B cell (primary cell): Measurements from ENCODE around the gene ATXN7L3B. TPM values are rescaled to one million over a fixed set of nuclear protein-coding genes. Genes with fewer than 3 reads are reported as not detected.

Source experiments
- ATAC-seq: fragments of 200-7000 bp; cut with Tn5 transposase; one replicate; pipeline ENCODE4 v1.10.0; 2021; ENCODE audit warnings: low read depth, mild to moderate bottlenecking, moderate number of reproducible peaks, moderate library complexity
- CTCF ChIA-PET: fragments of 350-600 bp; sonication (Branson Sonifier 250); formaldehyde crosslinking; loops from one replicate; lab custom pipeline; 2021; ENCODE audit warnings: antibody characterized with exemption, inconsistent platforms; lab: Charles Lee
- POLR2A ChIA-PET: fragments of 350-600 bp; sonication (Branson Sonifier 250); formaldehyde crosslinking; loops from one replicate; lab custom pipeline; 2021; ENCODE audit warnings: antibody characterized with exemption; lab: Charles Lee
- DNase-seq: peaks from one replicate; pipeline ENCODE4 v3.0.0; 2013
- H2AFZ ChIP-seq: 2 replicates; pipeline ENCODE4 v1.6.1; 2012; ENCODE audit warnings: mild to moderate bottlenecking, low read depth, low read length; ENCODE audit not compliant: insufficient read depth, poor library complexity, severe bottlenecking
- H3K27ac ChIP-seq, 2 donors: 1 replicate in 1 of 2; 2 replicates in 1 of 2; pipeline ENCODE4 v1.5.1; 2012 to 2013; ENCODE audit warnings: low read length in 2 of 2, mild to moderate bottlenecking in 2 of 2, moderate library complexity in 1 of 2
- H3K27me3 ChIP-seq, 4 experiments: fragments of 200-600 bp in 1 of 4; sonication (generic) in 1 of 4; replicated peaks in 1 of 4; 1 replicate in 2 of 4; 2 replicates in 2 of 4; pipeline versions ENCODE4 v1.6.1 to v1.7.0; 2013 to 2016; ENCODE audit warnings: low read length in 3 of 4, mild to moderate bottlenecking in 2 of 4, mixed read lengths in 1 of 4, moderate library complexity in 1 of 4; ENCODE audit not compliant: insufficient read depth in 4 of 4, control insufficient read depth in 3 of 4; ENCODE audit errors: control extremely low read depth in 1 of 4
- H3K36me3 ChIP-seq, 2 experiments: replicated peaks in 1 of 2; 1 replicate in 1 of 2; 2 replicates in 1 of 2; pipeline versions ENCODE4 v1.6.1 to v1.7.1; 2013; ENCODE audit warnings: low read length in 1 of 2; ENCODE audit not compliant: insufficient read depth in 2 of 2, control insufficient read depth in 1 of 2; ENCODE audit errors: control extremely low read depth in 1 of 2, extremely low read depth in 1 of 2
- H3K4me1 ChIP-seq, 2 donors: fragments of 200-600 bp in 1 of 2; sonication (generic) in 1 of 2; 1 replicate in 1 of 2; 2 replicates in 1 of 2; pipeline versions ENCODE4 v1.5.1 to v1.6.1; 2013 to 2017; ENCODE audit warnings: low read length in 2 of 2; ENCODE audit not compliant: control insufficient read depth in 2 of 2, insufficient read depth in 2 of 2
- H3K4me2 ChIP-seq: replicated peaks from 2 replicates; pipeline ENCODE3; 2012; ENCODE audit warnings: mild to moderate bottlenecking, low read depth, low read length; ENCODE audit not compliant: poor library complexity, severe bottlenecking
- H3K4me3 ChIP-seq, 5 experiments: fragments of 200-600 bp in 1 of 5; sonication (generic) in 1 of 5; 1 replicate in 3 of 5; 2 replicates in 2 of 5; pipeline versions ENCODE4 v1.5.1 to v1.7.0; 2011 to 2016; ENCODE audit warnings: low read length in 4 of 5, mild to moderate bottlenecking in 4 of 5, low read depth in 2 of 5, control low read depth in 1 of 5, moderate library complexity in 1 of 5; ENCODE audit not compliant: insufficient read depth in 1 of 5; ENCODE audit errors: control extremely low read depth in 1 of 5, extremely low read depth in 1 of 5
- H3K79me2 ChIP-seq: fragments of 200-600 bp; sonication (generic); one replicate; pipeline ENCODE4 v1.6.0; 2016; ENCODE audit warnings: low read length; ENCODE audit not compliant: control insufficient read depth, insufficient read depth
- H3K9ac ChIP-seq: fragments of 200-600 bp; sonication (generic); 2 replicates; pipeline ENCODE4 v1.6.1; 2017; ENCODE audit warnings: mild to moderate bottlenecking, low read length, moderate library complexity
- H3K9me3 ChIP-seq, 3 donors: one replicate each; pipeline versions ENCODE4 v1.6.1 to v1.7.1; 2013; ENCODE audit warnings: low read length in 2 of 3; ENCODE audit not compliant: control insufficient read depth in 2 of 3, insufficient read depth in 1 of 3; ENCODE audit errors: control extremely low read depth in 1 of 3
- H4K20me1 ChIP-seq: 2 replicates; pipeline ENCODE4 v1.6.0; 2012; ENCODE audit warnings: mild to moderate bottlenecking, low read length; ENCODE audit not compliant: insufficient read depth, control insufficient read depth, poor library complexity, severe bottlenecking
- H3K27ac Mint-ChIP-seq: one replicate; pipeline ENCODE4 v1.8.0; 2021; ENCODE audit warnings: mixed read lengths
- H3K27me3 Mint-ChIP-seq: one replicate; pipeline ENCODE4 v1.8.0; 2021; ENCODE audit warnings: mixed read lengths
- H3K4me1 Mint-ChIP-seq: one replicate; pipeline ENCODE4 v1.8.0; 2021; ENCODE audit warnings: mixed read lengths
- H3K4me3 Mint-ChIP-seq: one replicate; pipeline ENCODE4 v1.8.0; 2021; ENCODE audit warnings: mixed read lengths
- H3K9me3 Mint-ChIP-seq: one replicate; pipeline ENCODE4 v1.8.0; 2022; ENCODE audit warnings: mixed read lengths; ENCODE audit not compliant: insufficient read depth
- CTCF ChIP-seq: fragments of 200-600 bp; IDR thresholded peaks from one replicate; pipeline ENCODE4 v1.8.0; 2022; ENCODE audit warnings: antibody characterized with exemption, mild to moderate bottlenecking
- EZH2 ChIP-seq: IDR thresholded peaks from 2 replicates; pipeline ENCODE4 v1.6.1; 2012; ENCODE audit warnings: borderline replicate concordance, low read depth, mild to moderate bottlenecking, moderate library complexity, low read length; ENCODE audit not compliant: insufficient read depth, poor library complexity, severe bottlenecking
- WGBS: methylation state at CpG from one replicate; pipeline ENCODE4 v1.1.5; 2013; ENCODE audit warnings: missing lambda C conversion rate; ENCODE audit not compliant: insufficient coverage; 5-methylcytosine and 5-hydroxymethylcytosine counted together
- intact Hi-C: fragments of 100-400 bp; cut with micrococcal nuclease; formaldehyde crosslinking; loops from one replicate; pipeline ENCODE4 v1.10.0; 2022
- polyA plus RNA-seq: library from polyadenylated mRNA; depleted of rRNA; stranded (reverse); fragments of >200 nt; gene quantifications from 2 replicates; pipeline ENCODE4 v1.2.3, GENCODE V29; 2012
- total RNA-seq, 2 donors: library from RNA; stranded (reverse); fragments of 120-200 nt in 1 of 2; gene quantifications; 1 replicate in 1 of 2; 2 replicates in 1 of 2; pipeline versions ENCODE4 v1.2.3 to v1.2.4, GENCODE V29; 2013 to 2022

The ATXN7L3B gene
- total and polyA plus RNA-seq, 2 donors (not counting 1 experiment from before 2014, with no cell fraction given), result 15.0 to 38.6 TPM

DNA sequence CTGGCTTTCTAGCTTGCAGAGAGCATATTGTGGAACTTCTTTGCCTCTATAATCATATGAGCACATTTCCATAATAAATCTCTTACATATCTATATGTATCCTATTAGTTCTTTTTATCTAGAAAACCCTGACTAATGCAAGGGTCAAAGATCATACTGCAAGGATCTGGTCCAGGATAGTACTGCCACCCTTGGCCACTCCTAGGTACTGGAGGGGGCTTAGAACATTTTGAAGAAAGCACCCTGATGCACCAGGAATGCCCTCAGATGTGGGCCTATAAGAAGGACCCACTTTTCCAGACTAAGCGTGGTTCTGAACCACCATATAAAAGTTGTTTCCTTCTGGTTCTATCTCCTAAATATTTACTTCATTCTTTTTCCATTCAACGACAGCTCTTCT lies 14.6 kb downstream of the ATXN7L3B start:
- Histone ChIP-seq H4K20me1 (no peaks in the 10 kb centered on the region), H3K36me3 (no peaks in the 10 kb centered on the region), H3K4me3 (no peak overlapping the region), H3K79me2 (no peaks in the 10 kb centered on the region), H2AFZ (no peak overlapping the region), H3K4me2 (no peak overlapping the region), H3K9me3 (peaks cover 0 to 1% (median 0%) of the 10 kb centered on the region in 3 donors), H3K27me3 (no peaks in the 10 kb centered on the region), H3K9ac (no peak overlapping the region), H3K4me1 (no peaks in the 10 kb centered on the region), H3K27ac (no peak overlapping the region)
- Mint-ChIP-seq H3K4me3 (no peak overlapping the region), H3K4me1 (no peaks in the 10 kb centered on the region), H3K27ac (no peak overlapping the region), H3K27me3 (no peaks in the 10 kb centered on the region), H3K9me3 (no peaks in the 10 kb centered on the region)
- no peak for DNase-seq
- CTCF ChIA-PET, result no interaction called here
- ATAC-seq, result no peak
- TF ChIP-seq EZH2 (no peak), CTCF (no peak)
- intact Hi-C loops, result no loop called here
- no CpG with 5 or more reads among the region's 2 CpGs for WGBS
- POLR2A ChIA-PET, result no interaction called here

DNA sequence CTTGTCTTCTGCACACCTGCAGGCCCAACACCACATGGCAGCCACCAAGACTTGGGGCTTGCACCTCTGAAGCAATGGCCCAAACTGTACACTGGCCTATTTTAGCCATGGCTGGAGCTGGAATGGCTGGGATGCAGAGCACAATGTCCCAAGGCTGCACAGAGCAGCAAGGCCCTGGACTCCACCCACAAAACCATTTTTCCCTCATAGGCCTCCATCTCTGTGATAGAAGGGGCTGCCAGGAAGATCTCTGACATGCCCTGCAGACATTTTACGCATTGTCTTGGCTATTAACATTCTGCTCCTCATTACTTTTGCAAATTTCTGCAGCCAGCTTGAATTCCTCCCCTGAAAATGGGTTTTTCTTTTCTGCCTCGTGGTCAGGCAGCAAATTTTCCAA lies 22.1 kb downstream of the ATXN7L3B start:
- H3K27ac ChIP-seq, result no peak overlapping the region
- 67% methylated on average over 2 of the region's 2 CpGs for WGBS
- Mint-ChIP-seq H3K4me1 (no peaks in the 10 kb centered on the region), H3K4me3 (no peak overlapping the region), H3K27me3 (no peaks in the 10 kb centered on the region), H3K27ac (no peak overlapping the region), H3K9me3 (no peaks in the 10 kb centered on the region)
- H3K79me2 ChIP-seq, result no peaks in the 10 kb centered on the region
- no peak overlapping the region for H3K4me2 ChIP-seq
- DNase-seq (no peak), ATAC-seq (no peak)
- no peak overlapping the region for H2AFZ ChIP-seq
- no peak overlapping the region for H3K9ac ChIP-seq
- ChIA-PET POLR2A (no interaction called here), CTCF (no interaction called here)
- H3K4me1 ChIP-seq, result no peaks in the 10 kb centered on the region
- H3K36me3 ChIP-seq, result no peaks in the 10 kb centered on the region
- no peaks in the 10 kb centered on the region for H3K27me3 ChIP-seq
- intact Hi-C loops, result no loop called here
- TF ChIP-seq CTCF, result no peak
- no peak for TF ChIP-seq EZH2
- H3K9me3 ChIP-seq, result no peaks in the 10 kb centered on the region
- no peaks in the 10 kb centered on the region for H4K20me1 ChIP-seq
- H3K4me3 ChIP-seq, result no peak overlapping the region
